Coronary artery (tissue), 2 donors: ENCODE data around the gene ZNF213.
"Not testable (repeated sequence)": the region's sequence is repeated elsewhere in the genome, so short reads cannot be mapped to it uniquely, and the experiment has no call there.

ENCODE experiments used
- DNase-seq: peaks from one replicate; pipeline ENCODE4 v3.0.0-alpha.2; 2017; ENCODE audit warnings: low spot score
- H3K27ac ChIP-seq, 2 donors: fragments of 200-600 bp; sonication (generic); one replicate each; pipeline ENCODE4 v1.5.1; 2016 to 2019
- H3K4me3 ChIP-seq: fragments of 200-600 bp; sonication (generic); 2 replicates; pipeline ENCODE4 v1.5.1; 2016; ENCODE audit warnings: mild to moderate bottlenecking, moderate library complexity
- TF ChIP-seq, protein P1 (sequence below): fragments of 200-600 bp; sonication (generic); IDR thresholded peaks from one replicate; pipeline ENCODE4 v1.5.1; 2019; ENCODE audit warnings: antibody characterized with exemption

Gene ZNF213

DNA sequence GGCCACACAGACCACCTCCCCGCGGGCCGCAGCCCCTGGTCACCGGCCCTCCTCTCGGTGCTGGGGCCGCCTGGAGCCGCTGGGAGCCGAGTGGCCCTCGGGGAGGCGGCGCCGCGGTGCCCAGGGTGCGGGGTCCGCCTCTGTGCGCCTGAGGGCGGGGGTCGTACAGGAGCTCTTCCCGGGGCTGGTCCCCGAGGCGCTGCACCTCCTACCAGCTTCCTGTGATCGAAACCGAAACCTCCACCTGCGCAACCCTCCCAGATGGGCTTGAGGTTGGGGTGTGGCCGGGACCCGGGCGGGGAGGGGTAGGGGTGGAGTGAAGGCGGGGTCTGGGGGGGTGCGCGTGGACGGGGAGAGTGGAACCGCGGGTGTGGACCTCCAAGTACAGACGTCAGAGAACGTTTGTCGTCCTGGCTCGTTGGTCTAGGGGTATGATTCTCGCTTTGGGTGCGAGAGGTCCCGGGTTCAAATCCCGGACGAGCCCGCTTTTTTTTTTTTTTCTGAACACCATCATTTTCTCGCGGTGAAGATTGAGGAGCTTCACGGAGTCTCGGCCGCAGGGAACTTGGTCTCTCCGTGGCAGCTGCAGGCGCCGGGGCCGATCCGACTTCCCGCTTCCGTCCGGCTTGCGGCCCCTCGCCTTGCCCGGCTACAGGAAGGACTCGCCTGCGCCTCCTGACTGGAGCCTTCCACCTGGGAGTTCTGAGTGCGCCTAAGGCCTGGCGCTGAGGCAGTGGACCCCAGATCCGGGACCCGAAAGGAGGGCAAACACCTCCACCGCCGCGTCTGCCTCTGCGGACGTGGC is 23.9 kb downstream of the ZNF213 start:
- peak overlapping the region; percentile 87 to 92 for H3K27ac ChIP-seq
- DNase-seq: peak; percentile 92
- TF ChIP-seq, protein P1, sequence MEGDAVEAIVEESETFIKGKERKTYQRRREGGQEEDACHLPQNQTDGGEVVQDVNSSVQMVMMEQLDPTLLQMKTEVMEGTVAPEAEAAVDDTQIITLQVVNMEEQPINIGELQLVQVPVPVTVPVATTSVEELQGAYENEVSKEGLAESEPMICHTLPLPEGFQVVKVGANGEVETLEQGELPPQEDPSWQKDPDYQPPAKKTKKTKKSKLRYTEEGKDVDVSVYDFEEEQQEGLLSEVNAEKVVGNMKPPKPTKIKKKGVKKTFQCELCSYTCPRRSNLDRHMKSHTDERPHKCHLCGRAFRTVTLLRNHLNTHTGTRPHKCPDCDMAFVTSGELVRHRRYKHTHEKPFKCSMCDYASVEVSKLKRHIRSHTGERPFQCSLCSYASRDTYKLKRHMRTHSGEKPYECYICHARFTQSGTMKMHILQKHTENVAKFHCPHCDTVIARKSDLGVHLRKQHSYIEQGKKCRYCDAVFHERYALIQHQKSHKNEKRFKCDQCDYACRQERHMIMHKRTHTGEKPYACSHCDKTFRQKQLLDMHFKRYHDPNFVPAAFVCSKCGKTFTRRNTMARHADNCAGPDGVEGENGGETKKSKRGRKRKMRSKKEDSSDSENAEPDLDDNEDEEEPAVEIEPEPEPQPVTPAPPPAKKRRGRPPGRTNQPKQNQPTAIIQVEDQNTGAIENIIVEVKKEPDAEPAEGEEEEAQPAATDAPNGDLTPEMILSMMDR: no peak
- H3K4me3 ChIP-seq: peak overlapping the region; percentile 84

DNA sequence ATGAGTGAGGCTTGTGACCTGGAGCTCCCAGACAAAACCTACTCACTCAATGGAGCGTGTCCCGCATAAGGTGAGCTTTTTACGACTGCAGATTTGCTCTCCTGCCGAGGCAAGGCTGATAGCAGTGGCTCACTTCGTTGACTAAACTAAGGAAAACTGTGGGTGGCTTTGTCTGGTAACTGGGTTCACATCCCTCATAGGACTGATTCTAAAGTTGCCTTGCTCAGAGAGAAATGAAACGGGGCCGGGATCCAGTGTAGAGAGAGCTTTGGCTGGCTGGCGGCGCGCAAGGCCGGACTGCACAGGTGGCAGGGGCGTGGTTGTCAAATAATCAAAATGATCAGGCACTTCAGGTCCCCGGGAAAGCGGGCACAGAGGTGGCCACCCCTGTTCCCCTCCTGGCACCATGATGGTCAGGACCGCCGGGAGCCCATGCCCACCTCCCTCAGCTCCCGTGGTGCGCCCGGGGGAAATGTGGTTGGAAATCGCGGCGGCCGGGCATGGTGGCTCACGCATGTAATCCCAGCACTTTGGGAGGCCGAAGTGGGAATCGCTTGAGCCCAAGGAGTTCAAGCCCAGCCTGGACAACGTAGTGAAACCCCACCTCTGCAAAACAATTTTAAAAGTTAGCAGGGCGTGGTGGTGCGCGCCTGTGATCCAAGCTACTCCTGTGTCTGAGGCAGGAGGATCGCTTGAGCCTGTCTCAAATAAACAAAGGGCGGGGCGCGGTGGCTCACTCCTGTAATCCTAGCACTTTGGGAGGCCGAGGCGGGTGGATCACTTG is 26.6 kb downstream of the ZNF213 start:
- Histone ChIP-seq H3K27ac (no peak overlapping the region), H3K4me3 (no peak overlapping the region)
- DNase-seq: no peak
- TF ChIP-seq, protein P1: no peak

DNA sequence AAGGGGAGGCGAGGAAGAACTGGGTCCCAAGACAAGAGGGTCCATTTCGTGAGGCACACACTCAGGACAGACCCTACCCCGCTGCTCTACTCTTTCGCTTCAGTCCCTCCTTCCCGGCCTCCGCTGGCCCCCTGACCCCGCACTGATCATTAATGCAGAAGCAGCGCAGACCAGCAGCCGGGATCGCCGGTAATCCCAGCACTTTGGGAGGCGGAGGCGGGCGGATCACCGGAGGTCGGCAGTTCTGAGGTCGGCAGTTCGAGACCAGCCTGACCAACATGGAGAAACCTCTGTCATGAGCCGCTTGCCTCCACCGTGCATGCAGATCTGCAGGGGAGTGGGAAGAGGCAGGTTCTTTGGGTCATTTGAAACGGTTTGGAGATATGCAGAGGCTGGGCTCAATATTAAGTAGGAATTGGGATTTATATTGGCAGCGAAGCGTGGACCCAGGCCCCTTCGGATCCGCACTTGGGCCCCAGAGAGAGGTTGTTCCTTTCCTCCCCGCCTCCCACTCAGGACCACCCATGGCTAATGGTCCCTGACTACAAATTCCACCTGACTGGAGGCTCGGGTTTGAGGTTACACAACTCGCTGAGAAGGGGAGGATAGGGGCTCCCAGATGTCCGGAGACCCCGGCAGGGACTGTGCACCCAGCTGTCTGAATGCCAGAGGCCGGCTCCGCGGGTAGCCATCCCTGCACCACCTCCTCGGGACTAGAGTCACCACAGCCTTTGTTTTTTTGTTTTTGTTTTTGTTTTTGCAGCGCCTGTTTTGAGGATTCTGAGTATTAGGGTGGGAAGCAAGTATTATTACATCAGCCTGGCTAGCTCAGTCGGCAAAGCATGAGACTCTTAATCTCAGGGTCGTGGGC is 29.5 kb downstream of the ZNF213 start:
- Histone ChIP-seq H3K27ac (no peak overlapping the region), H3K4me3 (no peak overlapping the region)
- TF ChIP-seq, protein P1: no peak
- no peak for DNase-seq

DNA sequence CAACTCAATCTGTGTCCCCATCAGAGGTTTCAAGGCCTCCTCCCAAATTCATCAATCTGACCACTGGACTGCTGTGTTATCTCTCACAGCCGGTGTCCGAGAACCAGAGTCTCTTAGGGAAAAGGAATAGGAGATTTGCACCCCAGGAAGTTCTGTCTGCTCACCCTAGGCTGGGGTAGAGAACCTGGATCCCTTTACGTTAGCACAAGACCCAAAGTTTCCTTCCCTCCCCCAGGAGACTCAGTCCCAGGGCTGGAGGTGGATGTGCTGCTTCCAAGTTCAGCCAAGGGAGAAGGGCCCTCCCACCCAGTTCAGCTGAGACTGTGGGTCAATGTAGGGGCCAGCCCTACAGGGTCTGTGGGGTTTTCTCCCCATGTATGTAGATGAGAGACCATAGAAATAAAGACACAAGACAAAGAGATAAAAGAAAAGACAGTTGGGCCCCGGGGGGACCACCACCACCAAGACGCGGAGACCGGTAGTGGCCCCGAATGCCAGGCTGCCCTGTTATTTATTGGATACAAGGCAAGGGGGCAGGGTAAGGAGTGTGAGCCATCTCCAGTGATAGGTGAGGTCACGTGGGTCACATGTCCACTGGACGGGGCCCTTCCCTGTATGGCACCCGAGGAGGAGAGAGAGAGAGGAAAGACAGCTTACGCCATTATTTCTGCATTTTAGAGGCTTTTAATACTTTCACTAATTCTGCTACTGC is 30.4 kb downstream of the ZNF213 start:
- TF ChIP-seq, protein P1: no peak
- H3K4me3 ChIP-seq: peak overlapping the region; percentile 60
- DNase-seq: no peak
- H3K27ac ChIP-seq: no peak overlapping the region

DNA sequence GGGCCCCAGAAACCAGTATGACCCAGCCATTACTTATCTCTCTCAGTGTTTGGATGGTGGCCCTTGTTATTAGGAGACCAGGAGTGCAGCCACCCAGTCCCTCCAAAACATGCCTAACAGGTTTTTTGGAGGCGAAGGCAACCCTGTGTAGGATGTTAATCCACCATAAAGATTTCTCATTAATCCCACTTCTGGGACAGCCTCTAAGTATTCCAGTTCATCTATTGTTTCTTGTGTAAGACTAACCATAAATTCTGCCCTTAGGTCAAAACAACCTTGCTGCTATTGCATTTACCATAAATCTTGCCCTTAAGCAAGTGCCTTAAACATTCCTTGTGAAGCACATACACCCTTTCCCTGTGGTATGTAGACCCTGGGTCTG is 31.7 kb downstream of the ZNF213 start:
- Histone ChIP-seq H3K27ac (no peak overlapping the region), H3K4me3 (no peak overlapping the region)
- DNase-seq: no peak
- TF ChIP-seq, protein P1: no peak

DNA sequence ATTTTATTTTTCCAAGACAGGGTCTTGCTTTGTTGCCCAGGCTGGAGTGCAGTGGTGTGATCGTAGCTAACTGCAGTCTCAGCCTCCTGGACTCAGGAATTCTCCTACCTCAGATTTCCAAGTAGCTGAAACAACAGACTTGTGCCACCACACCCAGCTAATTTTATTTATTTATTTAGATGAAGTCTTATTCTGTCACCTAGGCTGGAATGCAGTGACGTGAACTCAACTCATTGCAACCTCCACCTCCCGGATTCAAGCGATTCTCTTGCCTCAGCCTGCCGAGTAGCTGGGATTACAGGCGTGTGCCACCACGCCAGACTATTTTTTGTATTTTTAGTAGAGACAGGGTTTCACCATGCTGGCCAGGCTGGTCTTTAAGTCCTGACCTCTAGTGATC is 33.9 kb downstream of the ZNF213 start:
- not testable (repeated sequence) for H3K27ac ChIP-seq, H3K4me3 ChIP-seq, DNase-seq
